Measurements from ENCODE around the gene TXNRD2.

DNA sequence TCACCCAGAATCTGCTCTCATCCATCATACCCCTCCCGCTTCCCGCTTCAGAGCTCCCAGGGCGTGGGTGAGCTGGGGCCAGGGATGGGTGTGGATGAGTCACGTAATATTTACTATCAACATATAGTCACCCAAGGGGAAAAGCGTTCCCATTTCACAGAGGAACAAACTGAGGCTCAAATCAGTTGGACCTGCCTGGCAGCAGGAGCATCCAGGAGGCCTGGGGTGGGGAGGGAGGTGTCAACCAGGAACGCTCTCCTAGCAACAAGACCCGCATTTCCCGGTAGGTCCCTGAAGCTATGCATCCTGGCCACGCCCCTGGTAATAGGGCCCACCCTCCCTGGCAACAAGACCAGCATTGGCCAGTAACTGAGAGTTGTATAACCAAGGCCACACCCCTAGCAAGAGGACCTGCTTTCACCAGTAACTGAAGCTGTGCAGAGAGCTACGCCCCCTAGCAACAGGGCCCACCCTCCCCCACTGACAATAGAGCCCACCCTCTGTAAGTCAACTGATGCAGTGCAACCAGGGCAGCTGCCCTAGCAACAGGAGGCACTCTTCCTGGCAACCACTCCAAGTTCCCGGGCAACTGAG, 32.7 kb upstream of the TXNRD2 start:
- TF ChIP-seq, protein P1, sequence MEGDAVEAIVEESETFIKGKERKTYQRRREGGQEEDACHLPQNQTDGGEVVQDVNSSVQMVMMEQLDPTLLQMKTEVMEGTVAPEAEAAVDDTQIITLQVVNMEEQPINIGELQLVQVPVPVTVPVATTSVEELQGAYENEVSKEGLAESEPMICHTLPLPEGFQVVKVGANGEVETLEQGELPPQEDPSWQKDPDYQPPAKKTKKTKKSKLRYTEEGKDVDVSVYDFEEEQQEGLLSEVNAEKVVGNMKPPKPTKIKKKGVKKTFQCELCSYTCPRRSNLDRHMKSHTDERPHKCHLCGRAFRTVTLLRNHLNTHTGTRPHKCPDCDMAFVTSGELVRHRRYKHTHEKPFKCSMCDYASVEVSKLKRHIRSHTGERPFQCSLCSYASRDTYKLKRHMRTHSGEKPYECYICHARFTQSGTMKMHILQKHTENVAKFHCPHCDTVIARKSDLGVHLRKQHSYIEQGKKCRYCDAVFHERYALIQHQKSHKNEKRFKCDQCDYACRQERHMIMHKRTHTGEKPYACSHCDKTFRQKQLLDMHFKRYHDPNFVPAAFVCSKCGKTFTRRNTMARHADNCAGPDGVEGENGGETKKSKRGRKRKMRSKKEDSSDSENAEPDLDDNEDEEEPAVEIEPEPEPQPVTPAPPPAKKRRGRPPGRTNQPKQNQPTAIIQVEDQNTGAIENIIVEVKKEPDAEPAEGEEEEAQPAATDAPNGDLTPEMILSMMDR (conservative IDR thresholded peaks at IDR 0.05): no peak
- no peak for TF ChIP-seq EZH2 (IDR thresholded peaks at IDR 0.05; ENCODE audit: low read depth)

Data from PC-9 (cell line).